Activated CD4-positive, alpha-beta T cell treated with anti-CD3 and anti-CD28 coated beads for 4 hours (primary cell): ENCODE measurements around the gene PRDM10.

Experiments
- DNase-seq, 2 donors: peaks; one replicate each; pipeline ENCODE4 v3.0.0-alpha.2; 2020

Gene PRDM10

DNA sequence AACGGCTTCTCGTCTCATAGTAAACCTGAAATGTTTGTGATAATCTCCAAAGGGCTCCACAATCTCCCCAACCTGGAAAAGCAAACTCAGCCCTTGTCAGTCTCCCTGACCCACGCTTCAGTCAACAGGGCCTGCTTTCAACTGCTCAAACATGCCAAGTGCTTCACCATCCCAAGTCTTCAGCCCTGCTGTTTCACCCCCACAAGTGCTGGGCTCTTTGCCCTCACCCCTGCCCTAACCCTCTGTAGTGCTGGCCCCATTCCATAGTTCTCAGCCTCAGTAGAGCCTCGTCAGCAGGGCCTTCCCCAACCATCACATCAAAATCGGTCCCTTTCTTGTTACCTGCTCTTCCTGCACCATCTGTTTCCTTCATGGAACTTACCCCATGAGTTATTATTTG lies 63.9 kb downstream of the PRDM10 start:
- no peak for DNase-seq

GRCh38 chr11:129937592-129938238 lies 64.9 kb downstream of the PRDM10 start:
- no peak for DNase-seq

- no peak for DNase-seq
These were observed 66.9 kb downstream of the PRDM10 start for GRCh38 chr11:129935723-129936122.

GRCh38 chr11:129933891-129934290 lies 68.7 kb downstream of the PRDM10 start:
- no peak for DNase-seq

DNA sequence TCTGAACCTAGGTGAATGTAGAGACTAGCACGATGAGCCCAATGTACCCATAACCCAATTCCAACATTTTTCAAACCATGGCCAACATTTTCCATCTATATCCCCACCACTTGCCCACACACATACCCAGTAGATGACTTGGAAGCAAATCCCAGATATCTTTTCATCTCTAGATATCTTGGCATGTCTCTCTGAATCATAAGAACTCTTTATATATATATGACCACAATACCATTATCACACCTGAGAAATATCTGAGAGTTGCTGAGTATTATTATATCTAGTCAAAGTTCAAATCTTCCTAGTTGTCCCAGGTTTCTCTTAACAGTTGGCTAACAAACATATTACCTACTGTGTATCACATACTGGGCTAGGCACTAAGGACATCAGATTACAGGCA lies 69.4 kb downstream of the PRDM10 start:
- DNase-seq, result no peak

GRCh38 chr11:129932381-129933067 lies 70.1 kb downstream of the PRDM10 start:
- no peak for DNase-seq

DNA sequence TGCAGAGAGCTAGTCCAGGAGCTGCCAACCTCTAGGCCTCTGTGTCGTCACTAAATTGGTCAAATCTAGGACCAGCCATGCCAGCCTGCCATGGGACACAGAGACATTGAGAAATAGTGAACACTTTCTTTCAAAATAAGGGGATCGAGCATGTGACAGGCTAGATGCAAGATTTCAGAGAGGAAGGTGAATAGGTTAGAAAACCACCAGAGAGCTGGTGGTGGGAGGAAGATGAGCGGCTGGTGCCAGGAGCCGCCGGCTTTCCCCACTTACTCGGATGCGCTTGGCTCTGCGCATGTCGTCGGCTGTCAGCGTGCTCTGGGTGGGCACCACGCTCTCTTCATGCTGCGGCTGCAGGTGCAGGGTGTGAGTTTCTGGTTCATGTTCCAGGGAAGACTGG lies 71.9 kb downstream of the PRDM10 start:
- no peak for DNase-seq

GRCh38 chr11:129930296-129930695 lies 72.3 kb downstream of the PRDM10 start:
- no peak for DNase-seq

GRCh38 chr11:129929721-129930120 lies 72.9 kb downstream of the PRDM10 start:
- DNase-seq, result no peak

- no peak for DNase-seq
These were observed 73.5 kb downstream of the PRDM10 start for GRCh38 chr11:129928923-129929692.

- DNase-seq, result no peak
These were observed 80.0 kb downstream of the PRDM10 start for GRCh38 chr11:129922674-129923073.

DNA sequence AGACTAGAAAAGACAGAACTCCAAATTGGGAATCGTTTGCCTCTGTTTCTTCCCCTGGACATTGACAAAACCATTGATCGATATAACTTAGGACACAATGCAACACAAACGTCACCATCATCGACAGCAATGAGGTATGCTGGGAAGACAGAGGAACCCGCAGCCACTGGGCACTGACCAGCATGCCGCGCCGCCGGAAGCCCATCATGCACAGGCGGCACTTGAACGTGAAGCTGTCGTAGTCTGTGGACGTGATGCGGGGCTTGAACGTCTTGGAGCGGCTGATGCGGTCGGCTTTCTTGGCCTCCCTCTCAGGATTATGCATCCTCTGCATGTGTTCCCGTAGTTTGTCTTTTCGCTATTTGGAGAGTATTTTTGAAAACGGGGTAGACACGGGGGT lies 84.3 kb downstream of the PRDM10 start:
- DNase-seq, result no peak

- no peak for DNase-seq
These were observed 85.4 kb downstream of the PRDM10 start for GRCh38 chr11:129917231-129917630.

DNA sequence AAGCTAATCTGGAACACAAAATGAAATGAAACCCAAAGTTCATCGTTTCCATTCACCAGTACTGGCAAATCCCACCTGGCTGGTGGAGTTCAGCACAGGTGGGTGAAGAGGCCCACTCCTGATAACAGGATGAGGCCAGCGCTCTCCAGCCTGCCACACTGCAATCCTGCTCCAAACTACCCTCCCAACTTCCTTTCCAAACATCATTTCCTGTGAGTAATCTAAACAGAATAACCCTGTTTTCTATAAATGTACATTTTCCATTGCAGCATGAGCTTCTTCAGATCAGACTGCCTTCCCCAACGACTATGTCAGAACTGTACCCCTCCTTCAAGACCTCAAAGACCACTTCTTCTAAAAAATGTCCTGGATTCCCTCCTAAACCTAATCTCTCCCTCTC lies 91.3 kb downstream of the PRDM10 start:
- no peak for DNase-seq

GRCh38 chr11:129910360-129910759 lies 92.3 kb downstream of the PRDM10 start:
- no peak for DNase-seq

DNA sequence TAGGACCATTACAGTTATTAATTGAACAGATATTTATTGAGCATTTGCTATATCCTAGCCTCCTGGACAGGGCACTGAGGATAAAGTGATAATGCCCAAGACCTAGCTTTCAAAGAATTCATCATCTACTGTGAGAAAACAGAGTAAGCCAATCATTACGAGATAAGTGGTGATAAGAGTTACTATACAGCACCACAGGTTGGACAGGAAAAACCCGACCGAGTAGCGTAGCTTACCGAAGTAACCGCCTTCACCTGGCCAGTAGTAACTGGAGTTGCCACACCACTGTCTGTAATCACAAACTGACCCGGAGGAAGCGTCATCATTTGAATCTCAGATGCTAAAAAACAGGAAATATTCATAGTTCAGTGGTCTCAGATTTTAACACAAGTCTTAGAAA lies 97.2 kb downstream of the PRDM10 start:
- no peak for DNase-seq

- DNase-seq, result no peak
These were observed 106.6 kb downstream of the PRDM10 start for GRCh38 chr11:129896062-129896461.

- peak; percentile 81 to 87 for DNase-seq
These were observed 107.3 kb downstream of the PRDM10 start, which contains the start of gene NFRKB for GRCh38 chr11:129895126-129896041. NFRKB (minus strand) TSS chr11:129895578; CDS start chr11:129892849, 2,729 bp downstream.

GRCh38 chr11:129894278-129895125 lies 108.1 kb downstream of the PRDM10 start:
- DNase-seq, result peak in 1 of 2 donors; percentile 8

DNA sequence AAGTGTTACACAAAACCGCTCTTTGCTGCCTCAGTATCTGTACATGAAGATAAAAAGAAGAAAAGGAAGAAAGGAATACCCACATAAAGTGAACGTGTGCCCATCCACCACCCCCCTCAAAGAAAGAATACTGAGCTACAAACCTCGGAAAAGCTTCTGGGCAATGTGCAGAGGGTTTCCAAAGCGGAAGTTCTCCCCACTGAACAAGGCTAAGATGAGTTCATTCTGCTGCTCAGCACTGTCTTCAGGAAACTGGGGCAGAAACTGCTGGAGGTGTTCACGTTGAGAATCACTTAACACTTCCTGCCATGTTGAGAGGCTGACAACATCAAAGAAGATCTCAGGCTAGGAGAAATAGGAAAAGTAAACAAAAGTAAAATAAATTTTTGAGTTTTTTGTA lies 114.2 kb downstream of the PRDM10 start:
- peak; percentile 15 to 22 for DNase-seq

- DNase-seq, result no peak
These were observed 117.3 kb downstream of the PRDM10 start for GRCh38 chr11:129885381-129885780.

DNA sequence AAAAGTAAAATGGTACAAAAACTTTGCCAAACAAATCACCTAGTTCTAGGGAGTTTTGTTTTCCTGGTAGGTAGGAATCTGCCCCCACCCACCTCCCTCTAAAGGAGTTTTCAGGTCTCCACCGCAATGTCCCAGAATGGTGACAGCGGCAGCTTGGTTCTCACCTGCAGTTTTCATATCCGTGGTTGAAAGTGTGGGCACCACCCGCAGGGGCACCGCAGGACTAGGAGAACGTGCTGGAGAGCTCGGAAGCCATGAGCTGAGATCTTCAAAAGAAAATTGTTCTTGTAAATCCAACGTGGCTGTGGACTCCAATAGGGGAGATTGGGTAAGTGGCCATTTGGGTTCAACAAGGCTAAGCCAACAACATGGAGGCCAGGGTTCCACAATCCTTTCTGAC lies 118.1 kb downstream of the PRDM10 start:
- DNase-seq, result no peak
